Heart right ventricle (tissue), 16 donors: Measurements from ENCODE around the gene CRYBA1. TPM values are rescaled to one million over a fixed set of nuclear protein-coding genes. Genes with fewer than 3 reads are reported as not detected.

Experiments used
- ATAC-seq, 8 donors: fragments of 200-7000 bp; cut with Tn5 transposase; one replicate each; pipeline ENCODE4 v1.9.1; 2020; ENCODE audit warnings: mild to moderate bottlenecking in 8 of 8, moderate library complexity in 8 of 8, moderate number of reproducible peaks in 1 of 8
- DNase-seq, 2 donors: peaks; one replicate each; pipeline ENCODE4 v3.0.0-alpha.2; 2020
- H3K27ac ChIP-seq, 10 donors: fragments of 200-600 bp; sonication (generic) in 2 of 10; one replicate each; pipeline versions ENCODE4 v1.5.0 to v1.8.0; 2020 to 2022; ENCODE audit warnings: mild to moderate bottlenecking in 3 of 10
- H3K27me3 ChIP-seq, 7 donors: fragments of 200-600 bp; one replicate each; pipeline ENCODE4 v1.8.0; 2021 to 2022; ENCODE audit warnings: mild to moderate bottlenecking in 2 of 7
- H3K36me3 ChIP-seq, 9 donors: fragments of 200-600 bp; sonication (generic) in 1 of 9; one replicate each; pipeline versions ENCODE4 v1.5.0 to v1.8.0; 2020 to 2022; ENCODE audit warnings: mild to moderate bottlenecking in 2 of 9
- H3K4me1 ChIP-seq, 9 donors: fragments of 200-600 bp; sonication (generic) in 1 of 9; one replicate each; pipeline versions ENCODE4 v1.5.0 to v1.8.0; 2020 to 2022; ENCODE audit warnings: mild to moderate bottlenecking in 4 of 9
- H3K4me3 ChIP-seq, 10 donors: fragments of 200-600 bp; sonication (generic) in 2 of 10; one replicate each; pipeline versions ENCODE4 v1.5.0 to v1.8.0; 2020 to 2022; ENCODE audit warnings: mild to moderate bottlenecking in 7 of 10, moderate library complexity in 2 of 10
- H3K9me3 ChIP-seq, 11 donors: fragments of 200-600 bp in 10 of 11; sonication (generic) in 2 of 11; one replicate each; pipeline versions ENCODE4 v1.5.0 to v1.8.0; 2013 to 2022; ENCODE audit warnings: mild to moderate bottlenecking in 2 of 11, control low read depth in 1 of 11, moderate library complexity in 1 of 11
- WGBS, 2 donors: extraction: QIAGEN DNeasy Blood & Tissue Kit; methylation state at CpG; one replicate each; pipeline ENCODE4 v1.1.7; 2013; ENCODE audit warnings: inconsistent platforms in 1 of 2; 5-methylcytosine and 5-hydroxymethylcytosine counted together
- intact Hi-C, 10 donors: fragments of 100-400 bp; cut with DNase I; formaldehyde crosslinking; loops; one replicate each; pipeline versions ENCODE4 v1.11.1 to v1.14.2; 2022
- polyA plus RNA-seq, 2 donors: library from polyadenylated mRNA; stranded (reverse); fragments of 200-250 nt; gene quantifications; one replicate each; pipeline ENCODE4 v1.2.3, GENCODE V29; 2013
- total RNA-seq, 10 donors: library from RNA; stranded (reverse); fragmentation: NEBNext Ultra II Directional in 3 of 10; extraction: Animal tissue kit (Norgen Biotek cat#: 25700) in 3 of 10; gene quantifications; one replicate each; pipeline versions ENCODE4 v1.2.1 to v1.2.4, GENCODE V29; 2021 to 2023
- TF ChIP-seq, protein P1 (sequence below), 9 donors: fragments of 200-600 bp; sonication (generic) in 2 of 9; IDR thresholded peaks; one replicate each; pipeline versions ENCODE4 v1.5.0 to v1.8.0; 2021 to 2022; ENCODE audit warnings: antibody characterized with exemption in 9 of 9, mild to moderate bottlenecking in 5 of 9, moderate library complexity in 1 of 9
- donor health status: Arrhythmogenic right ventricular cardiomyopathy.
- donor health status: ischemic (EF 13 %, LVEDD 7.1; RV severe dilation, severe dysfunction).
- donor health status: healthy with polysubstance abuse.
- donor health status: DM: no; HTN: yes; CAD: no.
- donor health status: DM: no; HTN: no; CAD: no.
- donor health status: ischemic (EF 25% LVEDD 6.9; RV normal size, moderate dysfunction).
- donor health status: ischemic (EF 25% LVEDD 5.7; RV mildly dilated, moderate dysfunction).
- donor health status: healthy.
- donor health status: DM: yes; HTN: yes; CAD: no.
- donor health status: Ischemic cardiomyopathy.
- donor health status: ischemic (EF 35%, LVEDD 5.7; RV mildly dilated, moderate dysfunction).
- donor health status: nonischemic (EF 11% LVEDD 7.7; RV severe dilation, severe dysfunction).
- donor health status: DM: yes; HTN: yes; CAD: no.
- donor health status: PGD.
- donor health status: ischemic (EF 29% LVEDD 5.4; RV normal size, mild dysfunction).
- donor health status: nonischemic (EF 23%, LVEDD 6.1; RV moderate dilation, normal function).

The CRYBA1 gene
- total and polyA plus RNA-seq, 12 donors: not detected

DNA sequence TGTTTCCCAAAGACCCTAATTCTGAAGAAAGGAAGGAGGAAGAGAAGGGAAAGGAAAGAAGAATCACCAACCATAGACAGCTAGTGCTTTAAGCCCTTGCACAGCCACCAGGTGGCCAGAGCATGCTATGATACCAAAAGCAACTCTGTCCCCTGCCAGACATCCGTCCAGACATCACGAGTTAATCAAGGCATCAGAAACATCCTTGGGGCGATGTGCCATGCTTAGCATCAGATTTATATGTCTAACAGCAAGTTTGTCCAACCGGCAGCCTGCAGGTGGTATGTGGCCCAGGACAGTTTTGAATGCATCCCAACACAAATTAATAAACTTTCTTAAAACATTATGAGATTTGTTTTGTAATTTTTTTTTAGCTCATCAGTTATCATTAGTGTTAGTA, 2.9 kb upstream of the CRYBA1 start:
- DNase-seq: no peak
- H3K27ac ChIP-seq: no peak overlapping the region
- intact Hi-C loops: no loop called here
- WGBS, 2 donors: 44 to 48% methylated on average over 4 of the region's 4 CpGs
- peaks cover 0 to 15% (median 0%) of the 10 kb centered on the region in 9 donors for H3K4me1 ChIP-seq
- no peak overlapping the region for H3K4me3 ChIP-seq
- TF ChIP-seq, protein P1, sequence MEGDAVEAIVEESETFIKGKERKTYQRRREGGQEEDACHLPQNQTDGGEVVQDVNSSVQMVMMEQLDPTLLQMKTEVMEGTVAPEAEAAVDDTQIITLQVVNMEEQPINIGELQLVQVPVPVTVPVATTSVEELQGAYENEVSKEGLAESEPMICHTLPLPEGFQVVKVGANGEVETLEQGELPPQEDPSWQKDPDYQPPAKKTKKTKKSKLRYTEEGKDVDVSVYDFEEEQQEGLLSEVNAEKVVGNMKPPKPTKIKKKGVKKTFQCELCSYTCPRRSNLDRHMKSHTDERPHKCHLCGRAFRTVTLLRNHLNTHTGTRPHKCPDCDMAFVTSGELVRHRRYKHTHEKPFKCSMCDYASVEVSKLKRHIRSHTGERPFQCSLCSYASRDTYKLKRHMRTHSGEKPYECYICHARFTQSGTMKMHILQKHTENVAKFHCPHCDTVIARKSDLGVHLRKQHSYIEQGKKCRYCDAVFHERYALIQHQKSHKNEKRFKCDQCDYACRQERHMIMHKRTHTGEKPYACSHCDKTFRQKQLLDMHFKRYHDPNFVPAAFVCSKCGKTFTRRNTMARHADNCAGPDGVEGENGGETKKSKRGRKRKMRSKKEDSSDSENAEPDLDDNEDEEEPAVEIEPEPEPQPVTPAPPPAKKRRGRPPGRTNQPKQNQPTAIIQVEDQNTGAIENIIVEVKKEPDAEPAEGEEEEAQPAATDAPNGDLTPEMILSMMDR (IDR thresholded peaks at IDR 0.05): peak in 7 of 9 donors; percentile 11 to 44 (median 26)
- no peaks in the 10 kb centered on the region for H3K9me3 ChIP-seq
- no peaks in the 10 kb centered on the region for H3K27me3 ChIP-seq
- no peak for ATAC-seq
- no peaks in the 10 kb centered on the region for H3K36me3 ChIP-seq

DNA sequence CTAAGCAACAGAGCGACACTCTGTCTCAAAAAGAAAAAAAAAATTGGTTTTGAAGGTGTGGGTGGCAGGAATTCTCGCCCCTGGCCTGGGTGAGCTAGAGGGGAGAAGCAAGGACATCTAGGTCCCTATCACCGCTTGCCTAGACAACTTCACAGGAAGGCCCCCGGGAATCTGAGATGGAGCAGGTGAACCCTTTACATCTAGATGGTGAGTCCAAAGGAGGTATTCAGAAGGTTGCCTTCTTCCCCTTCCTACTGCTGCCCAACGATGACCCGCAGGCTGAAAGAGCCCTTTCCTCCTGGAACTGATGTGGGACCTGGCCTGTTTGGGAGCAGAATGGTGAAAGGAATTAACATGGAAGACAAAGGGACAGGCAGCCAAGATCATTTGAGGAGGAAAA, 1.3 kb upstream of the CRYBA1 start:
- Histone ChIP-seq H3K27ac (no peak overlapping the region), H3K4me1 (peaks cover 0 to 13% (median 0%) of the 10 kb centered on the region in 9 donors), H3K36me3 (peaks cover 0 to 2% (median 0%) of the 10 kb centered on the region in 9 donors), H3K9me3 (no peaks in the 10 kb centered on the region), H3K4me3 (no peak overlapping the region), H3K27me3 (no peaks in the 10 kb centered on the region)
- DNase-seq: no peak
- intact Hi-C loops: loop anchor here in 1 of 10 donors (5.0 kb wide), 1 partner anchor 42 kb away; no protein-coding TSS in a partner anchor
- no peak for ATAC-seq
- 95 to 98% methylated on average over 6 of the region's 6 CpGs for WGBS, 2 donors
- TF ChIP-seq, protein P1 (IDR thresholded peaks at IDR 0.05): no peak

DNA sequence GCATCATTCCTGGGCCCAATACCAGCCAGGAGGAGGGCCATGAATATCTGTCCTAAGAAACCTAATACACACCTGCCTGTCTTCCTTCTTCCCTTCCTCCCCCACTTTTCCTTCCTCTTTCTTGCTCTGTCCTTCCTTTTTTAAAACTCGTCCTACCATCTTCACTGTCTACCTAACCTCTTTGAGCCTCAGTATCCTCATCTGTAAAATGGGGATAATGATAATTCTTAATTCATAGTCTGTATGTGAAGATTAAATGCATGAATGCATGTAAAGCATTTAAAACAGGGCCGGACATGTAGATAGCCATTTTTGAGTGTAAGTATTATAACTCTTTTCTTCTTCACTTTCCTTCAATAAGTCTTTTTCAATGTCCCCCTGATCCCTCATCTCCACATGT, 560 bp downstream of the CRYBA1 start:
- ATAC-seq: no peak
- no peak for DNase-seq
- Histone ChIP-seq H3K4me3 (no peak overlapping the region), H3K27ac (no peak overlapping the region), H3K9me3 (no peaks in the 10 kb centered on the region), H3K4me1 (peaks cover 0 to 9% (median 0%) of the 10 kb centered on the region in 9 donors), H3K36me3 (peaks cover 0 to 13% (median 0%) of the 10 kb centered on the region in 9 donors), H3K27me3 (no peaks in the 10 kb centered on the region)
- TF ChIP-seq, protein P1 (IDR thresholded peaks at IDR 0.05): no peak
- intact Hi-C loops: loop anchor here in 1 of 10 donors (5.0 kb wide), 1 partner anchor 40 kb away; no protein-coding TSS in a partner anchor
- WGBS, 2 donors: 82 to 85% methylated on average over 2 of the region's 2 CpGs

DNA sequence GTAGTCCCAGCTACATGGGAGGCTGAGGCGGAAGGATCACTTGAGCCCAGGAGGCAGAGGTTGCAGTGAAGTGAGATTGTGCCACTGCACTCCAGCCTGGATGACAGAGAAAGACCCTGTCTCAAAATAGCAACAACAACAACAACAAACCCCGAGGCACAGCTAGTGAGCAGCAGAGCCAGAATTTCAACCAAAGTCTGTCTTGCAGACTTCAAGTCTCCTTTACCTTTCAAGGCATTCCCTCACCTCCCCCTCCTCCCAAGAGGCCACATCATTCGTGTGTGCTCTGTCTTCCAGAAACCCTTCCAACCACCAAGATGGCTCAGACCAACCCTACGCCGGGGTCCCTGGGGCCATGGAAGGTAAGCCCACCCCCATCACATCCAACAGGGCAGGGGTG, 2.2 kb downstream of the CRYBA1 start:
- WGBS, 2 donors: 84% methylated on average over 5 of the region's 5 CpGs
- DNase-seq (no peak), ATAC-seq (peak in 1 of 8 donors; percentile 42)
- peaks cover 0 to 9% (median 0%) of the 10 kb centered on the region in 9 donors for H3K4me1 ChIP-seq
- peaks cover 0 to 20% (median 0%) of the 10 kb centered on the region in 9 donors for H3K36me3 ChIP-seq
- no peaks in the 10 kb centered on the region for H3K9me3 ChIP-seq
- H3K27me3 ChIP-seq: no peaks in the 10 kb centered on the region
- intact Hi-C loops: loop anchor here in 1 of 10 donors (5.0 kb wide), 1 partner anchor 38 kb away; no protein-coding TSS in a partner anchor
- TF ChIP-seq, protein P1 (IDR thresholded peaks at IDR 0.05): no peak
- H3K27ac ChIP-seq: no peak overlapping the region
- H3K4me3 ChIP-seq: no peak overlapping the region
